ENCODE measurements around the gene NEK10. TPM values are rescaled to one million over a fixed set of nuclear protein-coding genes. Genes with fewer than 3 reads are reported as not detected.

Gene NEK10
- total and polyA plus RNA-seq, 2 of the 4 experiments (the other 2 are of a cell fraction) = 2.2 to 6.6 TPM

DNA sequence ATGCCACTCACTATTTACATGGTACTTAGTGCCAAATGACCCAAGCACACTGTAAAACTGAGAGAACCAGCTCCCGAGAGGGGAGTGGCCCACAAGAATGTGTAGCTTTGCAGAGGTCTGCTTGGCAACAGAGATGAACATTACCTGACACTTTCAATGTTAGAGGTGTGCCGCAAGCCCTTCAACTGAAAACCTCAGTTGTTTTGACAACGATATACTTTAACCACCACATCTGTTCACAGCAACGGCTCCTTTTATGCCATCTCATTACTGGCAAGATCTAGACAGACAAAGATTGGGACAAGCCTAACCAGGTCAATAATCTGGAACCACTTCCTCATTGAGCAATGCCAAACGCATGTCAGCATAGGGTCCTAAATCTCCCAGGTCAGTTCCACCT is 23.7 kb downstream of the NEK10 start:
- Histone ChIP-seq H2AK5ac (ENCODE audit: low read depth, low read length) (no peak overlapping the region), H3K27ac (ENCODE audit: insufficient read depth, low read length) (no peak overlapping the region), H4K91ac (ENCODE audit: insufficient read depth, low read depth, low read length) (no peak overlapping the region), H3K4me3 (ENCODE audit: insufficient read depth, low read depth, low read length) (no peak overlapping the region), H3K36me3 (ENCODE audit: control insufficient read depth, insufficient read depth, low read length) (peaks cover 1% of the 10 kb centered on the region; the same call in 1 of the 2 replicates), H3K4ac (ENCODE audit: low read depth, low read length) (no peak overlapping the region), H2BK120ac (ENCODE audit: low read depth, low read length) (no peak overlapping the region), H4K20me1 (ENCODE audit: insufficient read depth, low read length) (no peaks in the 10 kb centered on the region), H3K4me2 (ENCODE audit: low read depth, low read length) (no peak overlapping the region), H3K27me3 (ENCODE audit: control insufficient read depth, insufficient read depth, low read length) (no peaks in the 10 kb centered on the region), H2AFZ (replicated peaks; ENCODE audit: low read length, poor library complexity) (no peak overlapping the region), H3K79me1 (ENCODE audit: low read depth in 1 of 2, low read length in 2 of 2) (no peaks in the 10 kb centered on the region), H3K9me3 (ENCODE audit: control insufficient read depth, insufficient read depth, low read length) (no peaks in the 10 kb centered on the region), H3K14ac (replicated peaks; ENCODE audit: low read depth, low read length) (no peak overlapping the region), H3K4me1 (ENCODE audit: control insufficient read depth, insufficient read depth, low read length) (no peaks in the 10 kb centered on the region), H4K5ac (ENCODE audit: low read depth, low read length) (no peak overlapping the region), H4K8ac (ENCODE audit: low read depth in 2 of 2, low read length in 2 of 2) (no peak overlapping the region), H2BK5ac (ENCODE audit: low read depth, low read length, poor library complexity, severe bottlenecking) (no peak overlapping the region), H3K9ac (ENCODE audit: low read depth, low read length) (no peak overlapping the region), H3K23ac (ENCODE audit: low read depth, low read length) (no peak overlapping the region), H2AK9ac (replicated peaks; ENCODE audit: low read depth, low read length, poor library complexity) (no peak overlapping the region), H3K18ac (ENCODE audit: low read depth, low read length) (no peak overlapping the region), H3K56ac (ENCODE audit: extremely low read depth, insufficient read depth, low read length) (no peak overlapping the region), H2BK20ac (ENCODE audit: low read depth, low read length) (no peak overlapping the region), H3K9me1 (ENCODE audit: insufficient read depth, low read length) (no peaks in the 10 kb centered on the region; the same call in 1 of the 2 replicates), H2BK15ac (ENCODE audit: low read depth, low read length) (no peak overlapping the region)
- no peak for TF ChIP-seq MAFK (IDR thresholded peaks at IDR 0.05; ENCODE audit: low read depth, low read length)
- no peak for TF ChIP-seq NFE2L2 (IDR thresholded peaks at IDR 0.05; ENCODE audit: low read depth, low read length)
- no peak for TF ChIP-seq RFX5 (IDR thresholded peaks at IDR 0.05; ENCODE audit: low read depth, low read length)
- TF ChIP-seq RAD21 (IDR thresholded peaks at IDR 0.05; ENCODE audit: low read length) = no peak
- no peak for TF ChIP-seq RCOR1 (IDR thresholded peaks at IDR 0.05; ENCODE audit: insufficient replicate concordance, low read length)
- TF ChIP-seq, protein P1, sequence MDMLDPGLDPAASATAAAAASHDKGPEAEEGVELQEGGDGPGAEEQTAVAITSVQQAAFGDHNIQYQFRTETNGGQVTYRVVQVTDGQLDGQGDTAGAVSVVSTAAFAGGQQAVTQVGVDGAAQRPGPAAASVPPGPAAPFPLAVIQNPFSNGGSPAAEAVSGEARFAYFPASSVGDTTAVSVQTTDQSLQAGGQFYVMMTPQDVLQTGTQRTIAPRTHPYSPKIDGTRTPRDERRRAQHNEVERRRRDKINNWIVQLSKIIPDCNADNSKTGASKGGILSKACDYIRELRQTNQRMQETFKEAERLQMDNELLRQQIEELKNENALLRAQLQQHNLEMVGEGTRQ (IDR thresholded peaks at IDR 0.05; ENCODE audit: low read depth, low read length) = no peak
- TF ChIP-seq FOS (IDR thresholded peaks at IDR 0.05; ENCODE audit: low read depth, low read length) = no peak
- in situ Hi-C loops (cut with MboI; ENCODE audit: low sequenced_read_pairs) (no loop called here), intact Hi-C loops (cut with micrococcal nuclease) (no loop called here), dilution Hi-C loops (cut with HindIII; ENCODE audit: low sequenced_read_pairs, unreplicated experiment) (no loop called here)
- DNase-seq (no peak), ATAC-seq (ENCODE audit: low read depth) (no peak)
- no TSS peak for BruUV-seq (replicated peaks)
- ChIA-PET POLR2A (ENCODE audit: unreplicated experiment) (no interaction called here), CTCF (no interaction called here)
- WGBS, 2 experiments (ENCODE audit: extremely low coverage in 2 of 2, insufficient read length in 1 of 2) = 97% methylated on average over 3 of the region's 5 CpGs; no CpG with 5 or more reads in 1 of the 2 experiments
